GM10266 (cell line): ENCODE results near the gene ACACB.

Source experiments
- DNase-seq: peaks from one replicate; pipeline ENCODE4 v3.0.0; 2012; ENCODE audit errors: extremely low spot score
- TF ChIP-seq, protein P1 (sequence below): IDR thresholded peaks from 2 replicates; pipeline ENCODE4 v1.5.1; 2012; ENCODE audit warnings: mild to moderate bottlenecking, low read depth; ENCODE audit not compliant: control insufficient read depth, insufficient read depth; ENCODE audit errors: missing control alignments

ACACB gene

DNA sequence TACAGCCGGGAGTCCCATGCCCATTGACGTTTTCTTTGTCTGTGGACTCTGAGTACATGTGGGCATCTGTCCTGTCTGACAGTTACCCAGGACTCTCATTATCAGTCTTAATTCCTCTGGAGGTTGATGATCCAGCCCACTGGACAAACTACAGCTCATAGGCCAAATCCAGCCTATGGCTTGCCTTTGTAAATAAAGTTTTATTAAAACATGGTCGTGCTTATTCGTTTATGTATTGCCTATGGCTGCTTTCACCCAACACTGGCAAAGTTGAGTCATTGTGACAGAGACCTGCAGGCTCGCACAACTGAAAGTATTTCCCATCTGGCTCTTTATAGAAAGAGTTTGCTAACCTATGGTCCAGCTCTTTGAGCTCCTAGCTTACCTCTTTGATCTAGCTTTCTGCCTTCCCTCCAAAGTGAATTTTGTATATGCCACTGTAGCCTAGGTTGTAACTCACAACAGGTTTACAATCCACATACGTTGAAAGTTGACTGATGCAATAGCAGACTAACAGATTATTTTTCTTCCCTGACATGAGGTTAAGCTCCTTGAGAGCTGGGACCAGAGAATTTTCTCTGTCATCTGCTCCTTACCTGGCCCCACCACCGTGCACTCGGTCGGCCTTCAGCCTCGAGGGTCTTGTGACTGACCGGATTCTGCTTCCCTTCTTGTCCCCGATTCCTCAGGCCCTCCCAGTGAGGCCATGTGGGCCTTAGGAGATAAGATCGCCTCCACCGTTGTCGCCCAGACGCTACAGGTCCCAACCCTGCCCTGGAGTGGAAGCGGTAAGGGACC lies 57.3 kb downstream of the ACACB start:
- TF ChIP-seq, protein P1, sequence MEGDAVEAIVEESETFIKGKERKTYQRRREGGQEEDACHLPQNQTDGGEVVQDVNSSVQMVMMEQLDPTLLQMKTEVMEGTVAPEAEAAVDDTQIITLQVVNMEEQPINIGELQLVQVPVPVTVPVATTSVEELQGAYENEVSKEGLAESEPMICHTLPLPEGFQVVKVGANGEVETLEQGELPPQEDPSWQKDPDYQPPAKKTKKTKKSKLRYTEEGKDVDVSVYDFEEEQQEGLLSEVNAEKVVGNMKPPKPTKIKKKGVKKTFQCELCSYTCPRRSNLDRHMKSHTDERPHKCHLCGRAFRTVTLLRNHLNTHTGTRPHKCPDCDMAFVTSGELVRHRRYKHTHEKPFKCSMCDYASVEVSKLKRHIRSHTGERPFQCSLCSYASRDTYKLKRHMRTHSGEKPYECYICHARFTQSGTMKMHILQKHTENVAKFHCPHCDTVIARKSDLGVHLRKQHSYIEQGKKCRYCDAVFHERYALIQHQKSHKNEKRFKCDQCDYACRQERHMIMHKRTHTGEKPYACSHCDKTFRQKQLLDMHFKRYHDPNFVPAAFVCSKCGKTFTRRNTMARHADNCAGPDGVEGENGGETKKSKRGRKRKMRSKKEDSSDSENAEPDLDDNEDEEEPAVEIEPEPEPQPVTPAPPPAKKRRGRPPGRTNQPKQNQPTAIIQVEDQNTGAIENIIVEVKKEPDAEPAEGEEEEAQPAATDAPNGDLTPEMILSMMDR: no peak
- DNase-seq: no peak

DNA sequence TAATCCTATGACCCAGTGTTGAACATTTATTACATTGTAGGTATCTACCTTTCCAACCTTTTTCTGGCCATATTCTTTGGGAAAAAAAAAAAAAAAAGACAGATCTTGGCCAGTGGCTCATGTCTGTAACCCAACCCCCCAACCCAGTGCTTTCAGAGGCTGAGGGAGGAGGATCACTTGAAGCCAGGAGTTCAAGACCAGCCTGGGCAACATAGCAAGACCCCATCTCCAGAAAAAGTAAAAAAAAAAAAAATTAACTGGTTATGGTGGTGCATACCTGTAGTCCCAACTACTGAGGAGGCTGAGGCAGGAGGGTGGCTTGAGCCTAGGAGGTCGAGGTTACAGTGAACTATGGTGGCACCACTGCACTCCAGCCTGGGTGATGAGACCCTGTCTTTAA lies 58.1 kb downstream of the ACACB start:
- TF ChIP-seq, protein P1: no peak
- no peak for DNase-seq

DNA sequence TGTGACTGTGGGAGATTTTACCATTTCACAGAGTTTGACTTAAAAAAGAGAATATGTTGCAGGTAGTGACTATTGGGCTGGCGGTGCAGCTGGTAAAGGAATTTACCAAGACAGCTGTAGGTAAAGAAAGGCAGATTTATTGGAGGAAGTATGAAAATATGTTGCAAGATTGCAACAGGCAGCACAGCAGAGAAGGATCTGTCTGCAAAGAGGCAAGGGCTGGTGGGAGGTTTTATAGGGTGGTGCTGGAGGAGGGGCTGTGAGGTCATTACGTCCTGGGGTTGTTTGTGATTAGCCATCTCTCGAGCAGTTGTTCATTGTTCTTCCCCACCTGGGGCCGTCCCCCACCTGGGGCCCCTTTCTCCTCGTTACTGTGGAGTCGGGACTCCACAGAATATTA lies 62.1 kb downstream of the ACACB start:
- no peak for DNase-seq
- TF ChIP-seq, protein P1: no peak

DNA sequence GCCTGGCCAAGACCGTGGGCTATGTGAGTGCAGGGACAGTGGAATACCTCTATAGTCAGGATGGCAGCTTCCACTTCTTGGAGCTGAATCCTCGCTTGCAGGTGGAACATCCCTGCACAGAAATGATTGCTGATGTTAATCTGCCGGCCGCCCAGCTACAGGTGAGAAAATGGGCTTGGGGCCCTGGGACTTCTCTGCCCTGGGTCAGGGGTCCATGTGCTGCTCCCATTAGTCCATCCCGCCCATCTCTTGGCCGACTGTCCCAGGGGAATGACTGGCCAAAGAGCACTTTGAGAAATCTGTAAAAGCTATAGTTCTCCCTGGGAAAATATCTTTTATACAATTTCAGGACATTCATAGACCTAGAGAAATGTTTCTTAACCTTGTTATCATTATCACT lies 63.5 kb downstream of the ACACB start:
- TF ChIP-seq, protein P1: no peak
- no peak for DNase-seq

DNA sequence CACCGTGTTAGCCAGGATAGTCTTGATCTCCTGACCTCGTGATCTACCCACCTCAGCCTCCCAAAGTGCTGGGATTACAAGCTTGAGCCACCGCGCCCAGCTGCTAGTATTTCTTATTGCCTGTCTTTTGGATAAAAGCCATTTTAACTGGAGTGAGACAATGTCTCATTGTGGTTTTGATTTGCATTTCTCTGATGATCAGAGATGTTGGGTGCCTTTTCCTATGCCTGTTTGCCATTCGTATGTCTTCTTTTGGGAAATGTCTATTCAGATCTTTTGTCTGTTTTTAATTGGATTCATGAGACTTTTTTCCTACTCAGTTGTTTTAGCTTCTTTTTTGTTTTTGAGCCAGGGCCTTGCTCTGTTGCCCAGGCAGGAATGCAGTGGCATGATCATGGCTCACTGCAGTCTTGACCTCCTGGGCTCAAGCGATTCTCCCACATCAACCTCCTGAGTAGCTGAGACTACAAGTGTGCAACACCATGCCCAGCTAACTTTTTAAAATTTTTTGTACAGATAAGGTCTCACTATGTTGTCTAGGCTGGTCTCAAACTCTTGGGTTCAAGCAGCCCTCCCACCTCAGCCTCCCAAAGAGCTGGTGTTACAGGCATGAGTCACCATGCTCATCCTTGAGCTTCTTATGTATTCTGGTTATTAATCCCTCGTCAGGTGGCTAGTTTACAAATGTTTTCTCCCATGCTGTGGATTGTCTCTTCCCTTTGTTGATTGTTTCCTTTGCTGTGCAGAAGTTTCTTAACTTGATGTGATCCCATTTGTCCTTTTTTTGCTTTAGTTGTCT lies 65.9 kb downstream of the ACACB start:
- no peak for DNase-seq
- TF ChIP-seq, protein P1: no peak

DNA sequence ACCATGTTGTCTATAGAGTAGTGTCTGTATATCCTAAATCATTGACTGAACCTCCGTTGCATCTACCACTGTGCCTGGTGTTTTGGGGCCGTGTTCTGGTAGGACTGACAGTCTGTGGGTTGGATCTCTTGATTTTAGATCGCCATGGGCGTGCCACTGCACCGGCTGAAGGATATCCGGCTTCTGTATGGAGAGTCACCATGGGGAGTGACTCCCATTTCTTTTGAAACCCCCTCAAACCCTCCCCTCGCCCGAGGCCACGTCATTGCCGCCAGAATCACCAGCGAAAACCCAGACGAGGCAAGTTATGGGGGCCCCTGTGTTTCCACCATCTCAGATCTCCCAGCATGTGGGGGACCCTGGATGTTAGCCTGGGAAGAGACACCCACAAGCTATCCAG lies 69.1 kb downstream of the ACACB start:
- no peak for DNase-seq
- TF ChIP-seq, protein P1: no peak
